Activated CD4-positive, alpha-beta T cell treated with anti-CD3 and anti-CD28 coated beads, Interleukin-10, Interleukin-2, amounts not matched to agents 100 ng/mL and 50 ng/mL, durations not matched to agents 16 hours and 8 hours (primary cell): ENCODE results near the gene KIF3B.
A peak's percentile ranks its signal among the peaks of the same experiment; 100 is the strongest.
"Not testable (repeated sequence)": the region's sequence is repeated elsewhere in the genome, so short reads cannot be mapped to it uniquely, and the experiment has no call there.

Source experiments
- DNase-seq: peaks from one replicate; pipeline ENCODE4 v3.0.0-alpha.2; 2020

Gene KIF3B

DNA sequence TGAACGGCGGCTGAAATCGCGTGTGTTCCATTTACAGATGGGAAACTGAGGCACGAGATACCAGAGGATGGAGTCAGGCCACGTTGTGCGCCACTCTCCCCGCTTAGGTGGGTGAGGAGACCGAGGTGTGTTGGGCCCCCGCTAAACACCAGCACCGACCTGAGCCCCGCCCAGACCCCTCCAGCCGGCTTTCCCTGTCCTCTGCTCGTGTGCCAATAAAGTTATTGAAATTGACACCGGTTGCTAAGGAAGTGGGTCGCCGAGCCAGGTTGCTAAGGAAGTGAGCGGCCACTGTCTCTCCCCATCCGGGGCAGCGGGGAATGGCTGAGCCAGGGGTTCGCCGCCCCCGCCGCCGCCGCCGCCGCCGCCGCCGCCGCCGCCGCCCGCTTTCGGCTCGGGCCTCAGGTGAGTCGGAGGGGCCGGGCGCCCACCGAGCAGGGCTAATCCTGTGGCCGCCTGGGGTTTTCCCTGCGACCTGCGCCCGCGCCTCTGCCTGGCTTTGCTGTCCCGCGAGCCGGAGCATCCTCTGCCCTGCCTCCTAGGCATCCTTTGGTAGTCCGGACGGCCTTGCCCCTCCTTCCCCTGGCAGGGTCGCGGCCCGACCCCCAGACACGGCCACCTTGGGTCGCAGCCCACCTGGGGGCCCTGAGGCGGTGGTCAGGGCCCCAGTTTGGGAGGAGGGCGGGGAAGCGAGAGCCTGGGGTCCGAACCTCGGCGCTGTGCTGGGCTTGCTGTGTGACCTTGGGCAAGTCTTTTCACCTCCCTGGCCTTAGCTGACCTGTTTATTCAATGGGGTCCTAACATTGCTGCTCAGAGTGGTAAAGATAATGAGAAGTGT lies at the start of gene KIF3B:
Gene KIF3B (plus strand): TSS at position 291 of the 838 bp plus-strand sequence. CDS start 32,127 bp downstream, outside the sequence.
- DNase-seq, result peak; percentile 94

DNA sequence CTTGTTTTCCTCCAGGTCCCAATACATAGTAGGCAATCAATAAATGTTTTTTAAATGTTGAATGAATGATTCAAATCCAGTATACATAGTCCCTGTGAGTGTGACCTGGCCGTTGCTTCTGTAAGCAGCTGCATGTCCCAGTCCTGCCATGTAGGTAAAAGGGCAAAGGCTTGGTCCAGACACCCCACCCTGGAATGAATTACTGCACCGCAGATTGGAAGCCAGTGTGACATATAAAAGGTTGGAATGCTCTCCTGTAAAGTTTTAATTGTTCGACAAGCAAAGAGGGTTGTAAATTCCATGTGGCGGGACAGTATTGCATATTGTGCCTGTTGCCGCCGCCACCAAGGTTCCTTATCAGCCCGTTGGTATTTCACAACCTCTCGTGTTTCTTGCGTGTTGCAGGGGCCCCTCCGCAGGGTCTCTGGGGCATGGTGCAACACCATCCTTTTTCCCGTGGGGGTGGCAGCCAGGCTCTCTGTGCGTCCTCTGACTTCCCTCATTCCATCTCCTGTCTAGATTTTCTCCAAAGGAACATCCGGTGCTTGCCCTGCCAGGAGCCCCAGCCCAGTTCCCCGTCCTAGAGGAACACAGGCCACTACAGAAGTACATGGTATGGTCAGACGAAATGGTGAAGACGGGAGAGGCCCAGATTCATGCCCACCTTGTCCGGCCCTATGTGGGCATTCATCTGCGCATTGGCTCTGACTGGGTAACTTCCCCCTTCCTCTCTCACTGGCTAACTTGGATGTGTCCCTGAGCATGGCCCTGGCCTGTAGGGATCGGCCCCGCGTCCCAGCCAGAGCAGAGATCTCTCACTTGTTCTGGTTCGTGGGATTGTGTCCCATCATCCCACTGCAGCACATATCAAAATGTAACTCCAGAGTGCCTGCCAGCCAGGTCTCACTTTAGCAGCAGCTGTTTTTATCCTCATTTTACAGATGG lies 49.4 kb upstream of the KIF3B start:
- DNase-seq, result no peak

DNA sequence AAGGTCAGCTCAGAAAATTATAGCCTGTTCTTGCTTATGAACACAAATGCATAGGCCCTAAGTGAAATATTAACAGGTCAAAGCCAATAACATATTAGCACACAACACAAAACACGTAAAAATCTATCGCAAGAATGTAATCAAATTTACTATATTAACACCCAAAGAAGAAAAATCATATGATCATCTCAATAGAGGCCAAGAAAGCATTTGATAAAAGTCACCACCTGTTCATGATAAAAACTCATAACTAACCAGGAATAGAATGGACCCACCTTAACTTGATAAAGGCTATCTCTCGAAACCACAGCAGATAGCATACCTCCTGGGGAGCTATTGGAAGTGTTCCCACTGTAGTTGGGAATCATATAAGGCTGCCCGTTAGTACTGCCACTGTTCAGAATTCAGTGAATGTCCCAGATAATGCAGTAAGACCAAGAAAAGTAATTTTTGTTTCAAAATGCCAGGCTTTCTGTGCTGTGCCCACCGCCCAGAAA lies 48.2 kb upstream of the KIF3B start:
- no peak for DNase-seq

DNA sequence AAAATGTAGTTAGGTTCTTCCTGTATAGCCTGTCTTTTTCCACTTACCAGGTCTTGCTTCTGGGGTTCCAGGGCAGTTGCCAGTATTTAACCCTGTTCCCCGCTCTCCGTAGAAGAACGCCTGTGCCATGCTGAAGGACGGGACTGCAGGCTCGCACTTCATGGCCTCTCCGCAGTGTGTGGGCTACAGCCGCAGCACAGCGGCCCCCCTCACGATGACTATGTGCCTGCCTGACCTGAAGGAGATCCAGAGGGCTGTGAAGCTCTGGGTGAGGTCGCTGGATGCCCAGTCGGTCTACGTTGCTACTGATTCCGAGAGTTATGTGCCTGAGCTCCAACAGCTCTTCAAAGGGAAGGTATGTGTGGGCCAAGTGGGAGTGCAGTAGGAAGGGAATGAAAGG lies 46.7 kb upstream of the KIF3B start:
- DNase-seq, result no peak

DNA sequence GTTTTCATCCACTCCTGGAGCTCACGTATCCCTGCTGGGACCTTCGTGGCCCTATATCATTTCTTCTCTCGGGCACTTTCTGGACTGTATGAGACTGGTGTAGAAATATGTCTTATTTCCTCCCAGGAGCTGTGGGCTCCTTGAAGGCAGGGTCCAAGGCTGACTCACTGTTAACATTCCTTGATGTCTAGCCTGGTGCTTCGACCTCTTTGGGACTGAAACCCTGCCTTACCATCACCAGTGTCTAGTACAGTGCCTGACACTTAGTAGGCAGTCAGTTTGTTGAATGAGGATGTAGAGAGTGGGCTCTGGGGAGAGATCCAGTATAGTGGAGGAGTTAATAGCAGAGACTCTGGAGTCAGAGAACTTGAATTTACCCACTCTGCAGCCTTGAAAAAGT lies 46.2 kb upstream of the KIF3B start:
- no peak for DNase-seq

DNA sequence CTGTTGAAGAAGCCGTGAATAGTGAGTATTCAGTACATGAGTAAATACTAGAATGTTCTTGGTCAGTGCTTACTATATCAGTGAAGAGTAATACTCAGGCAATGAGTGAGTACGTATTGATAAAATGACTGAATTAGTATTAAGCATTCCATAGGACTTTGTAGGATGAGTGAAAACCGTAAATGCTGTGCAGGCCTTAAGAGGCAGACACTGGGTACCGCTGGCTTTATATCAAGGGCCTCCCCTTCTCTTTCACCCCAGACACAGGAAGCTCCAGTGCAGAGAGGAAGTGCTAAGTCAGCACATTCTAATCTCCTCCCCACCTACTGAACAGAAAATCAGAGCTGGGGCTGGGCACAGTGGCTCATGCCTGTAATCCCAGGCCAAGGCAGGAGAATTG lies 45.6 kb upstream of the KIF3B start:
- DNase-seq, result peak; percentile 83

DNA sequence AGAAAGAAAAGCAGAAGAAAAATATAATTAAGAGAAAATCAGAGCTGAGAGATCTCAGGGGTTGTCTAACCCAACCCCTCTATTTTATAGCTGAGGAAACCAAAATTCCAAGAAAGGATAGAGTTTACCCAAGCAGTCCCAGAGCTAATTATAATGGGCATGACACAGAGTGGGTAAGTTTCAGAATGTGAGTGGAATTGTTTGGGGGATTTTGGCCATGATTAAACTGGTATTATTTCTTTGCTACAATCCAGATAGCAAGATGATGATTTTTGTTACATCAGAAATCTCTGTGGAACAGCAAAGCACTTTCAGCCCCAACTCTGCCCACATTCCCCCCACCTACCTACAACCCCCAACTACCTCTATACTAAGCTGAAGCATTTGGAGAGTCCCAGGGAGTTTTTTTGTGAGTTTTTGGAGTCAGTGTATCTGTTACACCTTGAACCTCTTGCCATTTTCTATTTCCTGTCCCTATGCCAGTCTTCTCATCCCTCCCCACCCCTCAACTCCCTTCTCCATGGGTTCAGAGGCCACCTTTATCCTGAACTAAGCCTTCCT lies 45.0 kb upstream of the KIF3B start:
- DNase-seq, result no peak

DNA sequence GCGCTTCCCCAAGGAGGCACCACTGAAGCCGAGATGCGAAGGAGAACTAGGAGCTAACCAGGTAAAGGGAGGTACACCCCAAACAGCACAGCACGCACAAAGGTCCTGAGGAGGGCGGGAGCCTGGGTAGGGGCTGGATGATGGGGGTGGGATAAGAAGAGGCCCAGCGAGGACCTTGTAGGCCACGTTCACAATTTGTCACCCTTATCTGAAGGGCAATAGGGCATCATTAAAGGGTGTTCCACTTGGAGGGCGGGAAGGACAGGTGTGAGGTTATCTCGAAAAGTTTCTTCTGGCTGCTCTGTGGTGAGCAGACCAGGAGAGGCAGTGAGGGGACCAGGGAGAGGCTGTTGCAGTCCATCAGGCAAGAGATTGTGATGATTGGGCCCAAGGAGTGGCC lies 44.2 kb upstream of the KIF3B start:
- DNase-seq, result no peak

DNA sequence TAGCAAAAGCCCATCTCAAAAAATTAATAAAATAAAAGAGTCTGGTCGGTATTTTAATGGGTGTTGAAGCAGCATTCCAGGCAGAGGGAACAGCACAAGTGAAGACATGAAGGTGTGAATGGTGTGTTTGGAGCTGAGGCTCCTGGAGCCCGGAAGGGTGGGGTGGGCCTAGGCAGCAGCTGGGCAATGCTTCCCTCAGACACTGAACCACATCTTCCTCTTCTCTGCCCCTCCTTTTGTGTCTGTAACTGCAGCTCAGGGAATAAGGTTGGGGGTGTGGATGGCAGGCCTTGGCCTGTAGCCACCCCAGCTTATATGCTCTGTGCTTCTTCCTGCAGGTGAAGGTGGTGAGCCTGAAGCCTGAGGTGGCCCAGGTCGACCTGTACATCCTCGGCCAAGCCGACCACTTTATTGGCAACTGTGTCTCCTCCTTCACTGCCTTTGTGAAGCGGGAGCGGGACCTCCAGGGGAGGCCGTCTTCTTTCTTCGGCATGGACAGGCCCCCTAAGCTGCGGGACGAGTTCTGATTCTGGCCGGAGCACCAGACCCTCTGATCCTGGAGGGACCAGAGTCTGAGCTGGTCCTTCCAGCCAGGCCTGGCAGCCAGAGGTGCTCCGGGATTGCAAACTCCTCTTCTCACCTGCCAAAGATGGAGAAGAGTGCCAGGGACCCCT lies 43.2 kb upstream of the KIF3B start:
- DNase-seq, result no peak

DNA sequence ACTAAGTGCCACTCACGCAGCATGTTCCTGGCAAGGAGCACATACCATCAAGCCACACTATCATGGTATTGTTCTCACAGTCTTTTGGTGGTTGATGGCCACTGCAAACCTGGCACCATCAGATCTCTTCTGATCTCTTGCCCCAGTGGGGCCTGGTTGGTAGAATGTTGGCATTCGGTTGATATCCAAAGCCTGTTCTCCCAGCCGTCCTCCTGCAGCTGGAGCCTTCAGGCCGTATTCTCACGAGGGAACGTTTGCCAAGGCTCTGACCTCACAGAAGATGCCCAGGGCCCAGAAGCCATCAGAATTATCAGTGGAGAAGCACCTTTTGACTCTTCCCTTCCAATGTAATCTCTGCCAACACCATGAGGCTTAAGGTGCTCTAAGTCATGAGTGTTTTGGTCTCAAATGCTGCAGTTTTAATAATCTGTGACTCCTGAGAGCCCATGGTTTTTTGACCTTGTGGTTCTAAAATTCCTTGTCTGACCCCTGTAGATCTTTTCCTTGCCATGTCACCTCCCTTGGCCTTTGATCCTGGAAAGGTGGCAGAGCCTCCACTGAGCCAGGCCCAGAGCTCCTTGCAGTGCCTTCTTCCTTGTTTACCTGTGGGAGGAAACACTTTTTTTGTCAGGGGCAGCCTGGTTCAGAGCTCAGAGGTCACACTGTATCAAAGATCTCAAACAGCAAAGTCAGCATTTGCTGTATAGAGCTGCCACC lies 42.0 kb upstream of the KIF3B start:
- DNase-seq, result no peak

DNA sequence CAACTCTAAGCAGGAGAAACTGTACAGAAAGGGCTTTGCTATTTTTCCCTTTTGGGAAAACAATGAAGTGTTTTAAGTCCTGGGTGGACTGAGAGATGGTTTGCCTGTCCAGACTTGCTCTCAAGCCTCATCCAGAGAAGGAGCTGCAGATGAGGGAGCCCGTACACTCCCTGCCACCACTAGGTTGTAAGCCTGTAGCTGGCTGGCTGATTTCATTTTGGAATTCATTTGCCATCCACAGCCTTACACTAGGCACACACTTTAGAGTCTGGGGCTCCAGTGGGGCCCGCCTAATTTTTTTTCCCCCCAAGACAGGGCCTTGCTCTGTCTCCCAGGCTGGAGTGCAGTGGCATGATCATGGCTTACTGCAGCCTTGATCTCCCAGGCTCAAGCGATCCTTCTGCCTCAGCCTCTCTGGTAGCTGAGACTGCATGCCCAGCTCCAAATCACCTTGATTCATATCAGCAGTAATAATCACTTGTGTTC lies 41.4 kb upstream of the KIF3B start:
- no peak for DNase-seq

DNA sequence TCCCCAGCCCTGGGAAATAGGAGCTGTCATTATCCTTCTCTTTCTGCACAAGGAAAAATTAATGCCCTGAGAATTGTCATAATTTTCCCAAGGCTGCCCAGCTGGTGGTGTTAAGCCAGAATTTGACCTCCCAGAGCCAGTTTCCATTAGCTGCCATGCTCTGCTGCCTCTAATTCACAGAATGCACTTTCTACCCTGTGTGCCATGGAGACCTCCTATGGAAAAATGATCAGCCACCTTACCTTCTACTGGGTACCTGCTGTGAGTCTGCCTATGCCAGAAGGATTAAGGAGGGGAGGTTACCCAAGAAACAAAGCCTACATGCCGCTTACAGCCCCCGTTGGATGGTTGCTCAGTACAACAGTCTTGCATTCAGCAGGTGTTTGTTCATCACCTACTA lies 40.6 kb upstream of the KIF3B start:
- DNase-seq, result no peak

DNA sequence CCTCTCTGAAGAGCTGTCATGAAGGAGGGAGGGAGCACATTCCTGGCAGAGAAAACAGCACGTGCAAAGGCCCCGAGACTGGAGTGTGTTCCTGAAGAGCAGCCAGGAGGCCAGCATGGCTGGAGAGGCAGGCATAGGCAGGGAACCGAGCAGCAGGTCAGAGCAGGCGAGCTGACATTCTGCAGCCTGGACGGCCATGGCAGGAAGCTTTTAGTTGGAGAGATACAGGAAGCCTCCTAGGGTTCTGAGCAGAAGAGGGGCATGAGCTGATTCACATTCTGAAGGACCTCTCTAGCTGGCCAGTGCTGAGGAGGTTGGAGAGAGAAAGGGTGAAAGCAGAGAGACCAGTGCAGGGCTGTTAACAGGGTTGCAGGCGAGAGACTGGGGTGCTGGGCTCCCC lies 40.0 kb upstream of the KIF3B start:
- no peak for DNase-seq

DNA sequence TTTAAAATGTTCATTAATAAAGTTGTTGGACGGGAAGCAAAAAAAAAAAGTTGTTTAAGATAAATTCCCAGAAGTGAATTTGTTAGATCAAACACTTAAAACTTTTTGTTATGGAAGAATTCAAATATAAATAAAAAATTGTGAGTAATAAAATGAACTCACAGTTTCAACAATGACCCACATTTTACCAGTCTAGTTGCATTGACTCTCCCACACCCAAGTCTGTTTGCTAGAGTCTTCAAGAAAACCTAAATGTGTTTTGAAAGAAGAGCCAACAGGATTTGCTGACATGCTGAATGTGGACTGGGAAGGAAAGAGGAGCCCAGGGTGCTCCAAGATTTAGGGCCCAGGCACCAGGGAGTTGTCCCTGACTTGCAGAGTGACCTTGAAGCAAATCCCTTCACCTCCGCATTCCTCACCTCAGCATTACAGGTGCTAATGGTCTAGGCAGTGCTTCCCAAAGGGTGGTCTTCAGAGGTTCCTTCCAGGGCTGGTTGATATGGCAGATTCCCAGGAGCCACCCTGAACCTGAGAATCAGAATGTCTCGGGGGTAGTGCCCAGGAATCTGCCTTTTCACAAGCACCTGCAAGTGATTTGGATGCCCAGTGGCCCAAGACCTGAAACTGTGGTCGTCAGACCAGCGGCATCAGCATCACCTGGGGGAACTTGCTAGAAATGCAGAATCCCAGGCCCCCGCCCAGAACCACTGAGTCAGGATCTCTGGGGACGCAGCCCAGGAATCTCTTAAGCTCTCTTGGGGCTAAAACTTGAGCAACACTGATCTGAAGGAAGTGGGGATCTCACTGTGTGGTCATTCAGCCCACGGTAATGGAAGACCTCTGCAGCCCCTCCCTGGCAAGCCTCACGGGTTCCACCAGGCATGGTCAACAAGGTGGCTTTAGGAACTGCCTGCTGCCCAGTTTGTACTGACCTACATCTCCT lies 38.7 kb upstream of the KIF3B start:
- no peak for DNase-seq

DNA sequence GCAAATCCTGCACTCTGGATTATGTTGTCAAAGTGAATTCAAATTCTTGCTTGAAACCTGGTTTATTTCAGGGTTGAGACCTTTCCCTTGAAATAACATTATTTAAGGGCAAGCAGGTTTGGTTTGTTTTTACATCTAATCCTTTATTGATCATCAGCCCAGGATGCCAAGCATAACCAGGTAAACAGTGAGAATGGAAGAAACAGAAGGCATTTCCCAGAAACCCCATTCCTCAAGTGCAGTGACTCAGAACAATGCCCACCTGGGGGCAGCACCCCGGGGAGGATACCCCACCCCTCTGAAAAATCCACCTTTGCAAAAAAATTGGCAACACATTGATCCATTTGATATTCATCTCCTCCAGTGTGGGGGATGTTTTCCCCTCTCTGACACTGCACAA lies 37.2 kb upstream of the KIF3B start:
- DNase-seq, result no peak

DNA sequence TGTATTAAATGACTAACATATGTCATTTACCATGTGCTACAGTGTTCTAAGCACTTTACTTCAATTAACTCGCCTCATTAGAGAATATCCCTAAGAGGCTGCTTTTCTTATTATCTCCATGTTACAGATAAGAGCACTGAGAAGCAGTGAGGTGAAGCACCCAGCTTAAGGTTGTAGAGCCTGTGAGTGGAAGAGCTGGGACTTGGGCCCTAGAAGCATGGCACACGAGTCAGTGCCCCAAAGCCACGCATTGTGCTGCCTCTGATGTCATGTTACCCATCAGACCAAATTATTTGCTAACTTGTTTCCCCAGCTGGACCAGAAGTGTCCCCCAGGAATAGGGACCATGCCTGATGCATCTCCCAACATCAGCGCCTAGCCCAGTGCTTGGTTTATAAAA lies 35.6 kb upstream of the KIF3B start:
- DNase-seq, result no peak

DNA sequence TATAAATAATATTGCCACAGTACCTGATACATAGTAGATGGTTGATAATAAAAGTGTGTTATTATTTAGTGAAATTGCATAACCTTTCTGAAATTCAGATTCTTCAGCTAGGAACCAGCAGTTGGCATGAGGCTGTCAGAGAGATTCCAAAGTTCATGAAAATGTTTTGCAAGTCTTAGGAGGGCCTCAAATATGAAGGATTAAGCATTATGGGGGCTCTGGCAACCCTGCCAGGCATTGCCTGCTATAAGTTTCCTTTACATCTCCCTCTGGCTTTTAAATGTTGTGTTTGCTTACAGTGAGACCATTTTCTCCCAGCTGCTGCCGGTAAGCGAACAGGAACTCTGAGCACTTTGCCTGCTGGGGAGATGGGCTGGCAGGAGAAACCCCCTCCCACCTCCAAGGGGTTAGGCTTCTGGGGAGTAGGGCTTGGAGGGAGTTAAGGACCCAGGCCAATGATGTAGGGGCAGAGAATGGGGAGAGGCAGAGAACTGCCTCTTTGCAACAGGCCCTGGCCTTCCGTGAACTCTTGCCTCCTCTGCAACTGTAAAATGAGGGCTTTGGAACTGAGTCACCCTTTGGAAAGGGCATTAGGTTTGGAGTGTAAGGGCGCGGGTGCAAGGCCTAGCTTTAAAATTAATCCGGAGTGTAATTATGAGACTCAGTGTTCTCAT lies 33.2 kb upstream of the KIF3B start:
- no peak for DNase-seq

DNA sequence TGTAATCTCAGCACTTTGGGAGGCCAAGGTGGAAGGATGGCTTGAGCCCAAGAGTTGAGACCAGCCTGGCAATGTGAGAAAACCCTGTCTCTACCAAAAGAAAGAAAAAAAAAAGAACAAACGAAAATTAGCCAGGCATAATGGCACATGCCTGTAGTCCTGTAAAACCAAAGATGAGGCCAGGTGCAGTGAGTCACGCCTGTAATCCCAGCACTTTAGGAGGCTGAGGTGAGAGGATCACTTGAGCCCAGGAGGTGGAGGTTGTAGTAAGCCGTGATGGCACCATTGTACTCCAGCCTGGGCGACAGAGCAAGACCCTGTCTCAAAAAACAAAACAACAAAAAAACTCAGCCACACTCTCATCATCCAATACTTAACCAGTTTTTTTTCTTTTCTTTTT lies 32.5 kb upstream of the KIF3B start:
- DNase-seq, result no peak

DNA sequence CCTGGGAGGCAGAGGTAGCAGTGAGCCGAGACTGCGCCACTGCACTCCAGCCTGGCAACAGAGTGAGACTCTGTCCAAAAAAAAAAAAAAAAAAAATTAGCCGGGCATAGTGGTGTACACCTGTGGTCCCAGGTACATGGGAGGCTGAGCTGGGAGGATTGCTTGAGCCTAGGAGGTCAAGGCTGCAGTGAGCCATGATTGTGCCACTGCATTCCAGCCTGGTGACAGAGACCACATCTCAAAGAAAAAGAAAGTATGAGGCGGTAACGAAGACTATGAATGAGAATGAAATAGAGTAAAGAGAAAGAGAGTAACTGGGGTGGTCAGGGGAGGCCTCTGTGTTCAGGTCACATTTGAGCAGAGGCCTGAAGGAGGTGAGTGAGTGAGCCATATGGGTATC lies 31.2 kb upstream of the KIF3B start:
- DNase-seq, result not testable (repeated sequence)

DNA sequence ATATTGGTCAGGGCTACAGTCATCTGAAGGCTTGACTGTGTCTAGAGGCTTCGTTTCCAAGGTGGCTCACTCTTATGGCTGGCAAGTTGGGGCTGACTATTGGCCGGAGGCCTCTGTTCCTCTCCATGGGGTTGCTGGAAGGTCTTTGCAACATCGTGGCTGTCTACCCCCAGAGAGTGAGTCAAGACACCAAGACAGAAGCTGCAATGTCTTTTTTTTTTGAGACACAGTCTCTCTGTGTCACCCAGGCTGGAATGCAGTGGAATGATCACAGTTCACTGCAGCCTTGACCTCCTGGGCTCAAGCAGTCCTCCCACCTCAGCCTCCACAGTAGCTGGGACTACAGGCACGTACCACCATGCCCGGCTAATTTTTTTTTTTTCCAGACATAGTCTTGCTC lies 29.4 kb upstream of the KIF3B start:
- no peak for DNase-seq
